ENCODE results near the gene STAG1.
"Not testable (repeated sequence)": the region's sequence is repeated elsewhere in the genome, so short reads cannot be mapped to it uniquely, and the experiment has no call there.

The STAG1 gene

GRCh38 chr3:136703429-136703828, 48.7 kb downstream of the STAG1 start:
- DNase-seq (ENCODE audit: low read depth): no peak

DNA sequence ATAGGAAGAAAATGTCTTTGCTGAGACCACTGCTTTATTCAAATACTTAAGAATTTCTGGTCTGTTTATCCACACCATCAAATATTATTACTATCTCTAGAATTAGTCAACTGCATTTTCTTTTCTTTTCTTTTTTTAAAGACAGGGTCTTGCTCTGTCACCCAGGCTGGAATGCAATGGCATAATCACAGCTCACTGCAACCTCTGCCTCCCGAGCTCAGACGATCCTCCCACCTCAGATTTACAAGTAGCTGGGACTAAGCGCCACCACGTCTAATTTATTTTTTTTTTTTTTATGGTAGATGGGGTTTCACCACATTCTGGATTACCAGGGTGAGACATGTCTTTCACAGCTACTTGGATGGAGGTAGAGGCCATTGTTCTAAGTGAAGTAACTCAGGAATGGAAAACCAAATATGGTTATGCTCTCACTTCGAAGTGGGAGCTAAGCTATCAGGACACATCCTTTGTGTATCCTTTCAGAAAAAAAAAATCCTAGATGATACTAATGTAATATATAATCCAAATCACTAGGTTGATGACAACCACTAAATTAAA, 52.8 kb downstream of the STAG1 start:
- no peak for DNase-seq (ENCODE audit: low read depth)

GRCh38 chr3:136698361-136698760, 53.8 kb downstream of the STAG1 start:
- no peak for DNase-seq (ENCODE audit: low read depth)

GRCh38 chr3:136696797-136697196, 55.4 kb downstream of the STAG1 start:
- DNase-seq (ENCODE audit: low read depth): no peak

DNA sequence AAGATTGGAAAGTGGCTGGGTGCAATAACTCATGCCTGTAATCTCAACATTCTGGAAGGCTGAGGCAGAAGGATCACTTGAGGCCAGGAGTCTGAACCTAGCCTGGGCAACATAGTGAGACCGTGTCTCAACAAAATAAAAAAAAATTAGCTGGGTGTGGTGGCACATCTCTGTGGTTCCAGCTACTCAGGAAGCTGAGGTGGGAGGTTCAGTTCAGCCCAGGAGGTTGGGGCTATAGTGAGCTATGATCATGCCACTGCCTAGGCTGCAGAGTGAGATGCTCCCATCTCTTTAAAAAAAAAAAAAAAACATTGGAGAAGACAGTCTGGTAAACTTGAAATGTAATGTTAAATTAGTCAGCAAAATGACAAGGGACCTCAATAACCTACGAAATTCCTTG, 57.9 kb downstream of the STAG1 start:
- no peak for DNase-seq (ENCODE audit: low read depth)

DNA sequence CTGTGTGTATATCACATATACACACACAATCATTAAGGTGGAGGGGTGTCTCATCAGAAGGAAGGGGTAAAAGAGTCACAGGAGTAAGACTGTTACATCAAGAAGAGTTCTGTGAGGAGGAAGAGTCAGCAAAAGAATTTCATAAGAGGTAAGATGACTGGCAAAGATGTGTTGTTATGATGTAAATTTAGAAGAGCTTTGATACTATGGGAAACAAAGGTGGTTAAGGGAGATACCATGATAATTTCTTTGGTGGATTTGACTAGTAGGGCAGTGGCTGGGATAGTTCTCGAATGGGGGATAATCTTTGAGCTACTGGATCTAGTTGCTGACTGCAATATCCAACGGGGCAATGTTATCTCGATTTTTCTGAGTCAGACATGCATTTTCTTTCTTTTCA, 61.6 kb downstream of the STAG1 start:
- DNase-seq (ENCODE audit: low read depth): no peak

- no peak for DNase-seq (ENCODE audit: low read depth)
Measured at GRCh38 chr3:136685882-136686281, 66.3 kb downstream of the STAG1 start.

- no peak for DNase-seq (ENCODE audit: low read depth)
Measured at GRCh38 chr3:136682740-136683312, 69.4 kb downstream of the STAG1 start.

DNA sequence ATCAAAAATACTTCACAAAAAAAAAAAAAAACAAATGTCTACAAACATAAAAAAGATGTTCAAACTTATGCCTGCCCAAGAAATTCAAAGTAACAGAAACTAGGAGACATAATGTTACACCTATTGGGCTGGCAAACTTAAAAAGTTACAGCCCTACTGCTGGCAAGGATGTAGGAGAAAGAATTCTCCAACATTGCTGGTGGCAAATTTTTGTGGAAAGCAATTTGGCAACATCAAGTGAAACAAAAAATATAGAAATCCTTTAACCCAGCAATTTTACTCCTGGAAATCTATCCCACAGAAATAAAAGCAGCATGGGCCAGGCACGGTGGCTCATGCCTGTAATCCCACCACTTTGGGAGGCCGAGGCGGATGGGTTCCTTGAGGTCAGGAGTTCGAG, 73.2 kb downstream of the STAG1 start:
- DNase-seq (ENCODE audit: low read depth): no peak

- DNase-seq (ENCODE audit: low read depth): no peak
Measured at GRCh38 chr3:136676009-136676408, 76.2 kb downstream of the STAG1 start.

DNA sequence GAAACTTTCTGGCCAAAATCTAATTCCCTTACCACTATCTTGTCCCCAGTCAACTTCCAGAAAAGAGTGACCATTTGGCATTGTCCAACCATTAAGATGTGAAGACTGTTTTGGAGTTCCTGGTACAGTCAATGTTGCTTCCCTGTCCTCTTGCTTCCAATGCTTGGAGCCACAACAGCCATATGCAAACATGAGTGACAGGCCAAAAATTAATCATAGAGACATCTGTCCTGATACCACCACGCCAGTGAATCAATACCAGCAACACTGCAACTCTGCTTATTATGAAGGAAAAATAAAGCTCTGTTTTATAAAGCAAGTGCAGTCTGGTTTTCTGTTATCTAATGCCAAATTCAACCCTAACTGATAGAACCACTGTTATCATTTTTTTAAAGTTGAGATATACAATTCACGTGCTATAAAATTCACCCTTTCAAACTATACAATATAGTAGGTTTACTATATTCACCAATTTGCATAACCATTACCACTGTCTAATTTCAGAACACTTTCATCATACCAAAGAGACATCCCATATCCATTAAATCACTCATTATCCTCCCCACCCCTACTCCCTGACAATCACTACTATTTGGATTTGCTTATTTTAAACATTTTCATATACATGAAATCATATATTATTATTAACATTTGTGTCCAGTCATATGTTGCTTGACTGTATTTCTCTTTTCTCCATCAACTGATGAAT, 76.9 kb downstream of the STAG1 start:
- DNase-seq (ENCODE audit: low read depth): no peak

DNA sequence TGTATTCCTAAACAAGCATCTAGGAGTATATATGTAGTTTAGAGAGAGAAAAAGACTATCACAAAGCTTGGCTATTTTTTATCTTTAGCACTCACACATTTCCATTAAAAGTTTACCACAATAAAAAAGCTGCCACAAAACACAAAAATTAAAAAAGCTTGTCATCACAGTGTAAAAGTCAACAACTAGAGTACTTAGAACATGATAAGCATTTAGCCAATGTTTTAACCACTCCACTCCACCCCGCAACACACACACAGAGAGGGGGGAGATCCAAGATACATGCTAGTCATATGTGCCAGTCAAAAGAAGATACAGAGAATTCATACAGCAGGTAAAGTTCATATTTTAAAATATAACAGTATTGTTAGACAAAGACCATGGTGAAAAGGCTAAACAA, 79.7 kb downstream of the STAG1 start:
- no peak for DNase-seq (ENCODE audit: low read depth)

- no peak for DNase-seq (ENCODE audit: low read depth)
Measured at GRCh38 chr3:136671921-136672320, 80.3 kb downstream of the STAG1 start.

DNA sequence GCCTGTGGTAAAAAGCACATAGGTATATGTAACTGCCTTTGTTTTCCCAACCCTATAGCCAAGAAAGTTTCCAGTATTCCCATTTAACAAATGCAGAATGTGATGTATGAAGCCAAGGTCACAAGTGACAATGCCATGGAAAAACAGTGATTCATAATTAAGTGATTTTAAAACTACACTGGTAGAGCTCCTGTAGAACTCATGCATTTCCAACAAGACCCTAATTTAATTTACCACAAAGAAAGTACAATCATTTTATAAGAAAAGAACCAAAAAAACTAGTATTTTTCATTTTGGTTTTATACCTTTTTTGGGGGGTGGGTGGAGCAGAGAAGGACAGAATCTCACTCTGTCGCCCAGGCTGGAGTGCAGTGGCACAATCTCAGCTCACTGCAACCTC, 82.0 kb downstream of the STAG1 start:
- no peak for DNase-seq (ENCODE audit: low read depth)

- no peak for DNase-seq (ENCODE audit: low read depth)
Measured at GRCh38 chr3:136667081-136667480, 85.1 kb downstream of the STAG1 start.

GRCh38 chr3:136666301-136666700, 85.9 kb downstream of the STAG1 start:
- DNase-seq (ENCODE audit: low read depth): not testable (repeated sequence)

GRCh38 chr3:136664771-136665170, 87.4 kb downstream of the STAG1 start:
- DNase-seq (ENCODE audit: low read depth): no peak

DNA sequence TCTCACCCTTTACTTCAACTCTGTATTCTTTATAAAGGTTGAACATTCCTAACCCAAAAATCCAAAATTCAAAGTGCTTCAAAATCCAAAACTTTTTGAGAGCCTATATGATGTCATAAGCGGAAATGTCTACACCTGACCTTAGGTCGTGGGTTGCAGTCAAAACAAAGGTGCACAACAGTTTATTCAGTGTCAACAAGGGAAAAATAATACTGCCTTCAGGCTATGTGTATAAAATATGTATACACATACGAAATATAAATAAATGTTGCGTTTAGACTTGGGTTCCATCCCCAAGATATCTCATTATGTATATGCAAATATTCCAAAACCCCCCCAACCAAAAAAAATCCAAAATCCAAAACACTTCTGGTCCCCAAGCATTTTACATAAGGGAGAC, 90.9 kb downstream of the STAG1 start:
- no peak for DNase-seq (ENCODE audit: low read depth)

DNA sequence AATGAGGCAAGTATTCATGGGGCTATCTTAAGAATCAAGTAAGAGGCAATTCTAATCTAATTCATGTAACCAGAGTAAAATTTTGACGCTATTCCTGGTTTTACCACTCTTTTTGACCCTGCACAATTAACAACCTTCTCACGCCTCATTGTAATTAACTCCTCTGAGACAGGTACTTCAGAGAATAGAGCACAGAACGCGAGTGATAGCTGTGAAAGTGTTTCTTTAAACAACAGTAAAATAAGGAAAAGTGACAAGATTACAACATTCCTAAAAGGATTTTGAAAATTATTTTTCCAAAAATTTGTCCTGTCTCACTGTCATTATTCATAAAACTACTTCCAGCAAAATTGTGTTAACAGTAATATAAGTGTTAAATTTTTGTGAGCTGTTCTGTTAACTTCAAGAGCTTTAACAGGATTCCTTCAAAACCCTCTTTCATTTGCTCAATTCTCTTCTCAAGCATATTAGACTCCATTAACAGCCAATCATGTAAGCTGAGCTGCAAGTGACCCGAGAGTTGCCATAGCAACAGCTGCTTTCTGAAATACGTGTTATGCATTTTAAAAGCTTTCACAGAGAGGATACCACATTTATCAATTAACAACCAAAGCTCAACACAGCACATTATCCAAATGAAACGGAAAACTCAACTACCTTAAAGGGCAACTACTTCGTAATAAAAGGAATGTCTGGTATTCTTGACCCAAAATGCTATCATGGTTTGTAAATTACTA, 93.1 kb downstream of the STAG1 start:
- no peak for DNase-seq (ENCODE audit: low read depth)

- no peak for DNase-seq (ENCODE audit: low read depth)
Measured at GRCh38 chr3:136657526-136657925, 94.7 kb downstream of the STAG1 start.

DNA sequence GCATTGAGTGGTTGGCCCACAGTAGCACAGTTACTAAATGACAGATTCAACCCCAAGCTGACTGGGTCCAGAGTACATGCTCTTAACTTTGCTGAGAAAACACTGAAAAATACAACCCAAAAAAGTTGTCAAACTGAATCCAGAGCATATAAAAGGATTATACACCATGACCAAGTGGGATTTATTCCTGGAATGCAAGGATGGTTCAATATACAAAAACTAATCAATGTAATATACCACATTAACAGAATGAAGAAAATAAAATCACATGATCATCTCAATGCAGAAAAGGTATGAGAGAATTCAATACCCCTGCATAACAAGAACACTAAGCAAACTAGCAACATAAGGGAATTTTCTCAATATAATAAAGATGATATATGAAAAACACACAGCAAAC, 98.5 kb downstream of the STAG1 start:
- no peak for DNase-seq (ENCODE audit: low read depth)

GRCh38 chr3:136651581-136651980, 100.6 kb downstream of the STAG1 start:
- no peak for DNase-seq (ENCODE audit: low read depth)

GRCh38 chr3:136650461-136650860, 101.7 kb downstream of the STAG1 start:
- no peak for DNase-seq (ENCODE audit: low read depth)

Data from CMK (cell line).